ENCODE measurements around the gene CDNF. TPM values are rescaled to one million over a fixed set of nuclear protein-coding genes. Genes with fewer than 3 reads are reported as not detected.

CDNF gene
- 1 to 10 TPM in 1 of 2 donors, under 1 TPM in 1; 0.51 to 1.2 TPM for total RNA-seq
- 2.5 TPM for polyA plus RNA-seq (2013, experiment 1 of 2)
- polyA plus RNA-seq (2013, experiment 2 of 2), result 1.5 TPM
- long read RNA-seq, experiment 1, partial matches to known transcripts, result 0 of 2 reads
- long read RNA-seq, experiment 1, other reads (novel, unspliced or antisense), result 2 of 2 reads
- long read RNA-seq, experiment 2, partial matches to known transcripts, result 0 of 3 reads
- long read RNA-seq, experiment 2, other reads (novel, unspliced or antisense), result 2 of 3 reads
- long read RNA-seq, experiment 3, partial matches to known transcripts, result 0 of 1 reads
- long read RNA-seq, experiment 3, other reads (novel, unspliced or antisense), result 1 of 1 reads
- long read RNA-seq, experiment 4, partial matches to known transcripts, result 0 of 4 reads
- long read RNA-seq, experiment 4, other reads (novel, unspliced or antisense), result 3 of 4 reads

DNA sequence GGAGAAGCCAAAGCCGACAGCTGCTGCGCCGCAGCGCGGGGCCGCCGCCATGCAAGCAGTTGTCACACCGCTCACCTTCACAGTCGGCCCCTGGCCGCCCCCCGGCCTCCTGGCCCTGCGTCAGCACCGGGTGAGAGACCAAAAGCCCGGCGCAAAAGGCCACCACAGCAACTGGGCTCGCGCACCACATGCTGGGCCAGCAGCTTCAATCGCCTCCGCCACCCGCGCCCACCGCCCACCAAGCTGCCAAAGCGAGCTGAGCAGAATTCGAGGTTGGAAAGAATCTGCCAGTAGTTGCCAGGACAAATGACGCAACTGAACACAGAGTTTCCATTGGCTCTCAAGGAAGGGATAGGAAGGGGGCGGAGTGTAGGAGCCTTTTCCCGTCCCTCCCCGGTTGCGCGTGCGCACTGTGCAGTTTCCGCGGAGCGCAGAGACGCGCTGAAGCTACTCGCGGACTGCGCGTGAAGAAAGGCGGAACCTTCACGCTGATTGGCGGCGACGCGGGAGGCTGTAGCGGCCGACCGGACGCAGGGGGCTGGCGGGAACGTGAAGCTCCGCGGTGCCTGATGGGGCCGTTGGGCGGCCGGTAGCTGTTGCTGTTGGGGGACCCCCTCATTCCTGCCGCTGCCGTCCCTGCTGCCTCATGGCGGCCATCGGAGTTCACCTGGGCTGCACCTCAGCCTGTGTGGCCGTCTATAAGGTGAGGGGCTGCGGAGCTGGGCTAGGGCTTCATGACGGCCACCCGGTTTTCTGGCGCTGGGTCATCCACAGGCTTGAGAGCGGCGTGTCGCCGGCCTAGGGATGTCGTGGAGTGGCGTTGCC, at the start of gene CDNF, which contains the start of the genes HSPA14 and MSANTD7:
Gene CDNF, minus strand, starts transcription at position 281 of the 825 bp plus-strand sequence. Its CDS starts 91 bp downstream, at position 190.
Gene HSPA14, plus strand, starts transcription at position 550 of the 825 bp plus-strand sequence. Its CDS starts 97 bp downstream, at position 647.
Gene MSANTD7, plus strand, starts transcription at position 550 of the 825 bp plus-strand sequence. CDS start 3,979 bp downstream, outside the sequence.
- Mint-ChIP-seq H3K4me1 (peaks cover 19% of the 10 kb centered on the region), H3K4me3 (peak within 1 kb of the TSS; percentile 92), H3K9me3 (no peaks in the 10 kb centered on the region), H3K27ac (peak within 1 kb of the TSS; percentile 97), H3K27me3 (ENCODE audit: insufficient read depth) (no peaks in the 10 kb centered on the region), H3K36me3 (ENCODE audit: low read depth) (peaks cover 28% of the 10 kb centered on the region)
- Histone ChIP-seq H3K9me3 (ENCODE audit: control insufficient read depth, low read length) (no peaks in the 10 kb centered on the region), H3K36me3 (ENCODE audit: control insufficient read depth, insufficient read depth, low read length) (peaks cover 30% of the 10 kb centered on the region), H3K27me3 (ENCODE audit: control insufficient read depth, insufficient read depth, low read length, poor library complexity, severe bottlenecking) (no peaks in the 10 kb centered on the region), H3K9ac (ENCODE audit: extremely low read depth, low read length, poor library complexity, severe bottlenecking) (peak within 1 kb of the TSS; percentile 94), H3K27ac (ENCODE audit: low read depth, low read length) (peak within 1 kb of the TSS; percentile 95), H3K4me3 (ENCODE audit: low read length) (peak within 1 kb of the TSS; percentile 94), H3K4me1 (ENCODE audit: control insufficient read depth, insufficient read depth, low read length) (no peaks in the 10 kb centered on the region)
- DNase-seq, result peak; percentile 99
- 0% methylated on average over 37 to 72 of the region's 72 CpGs for WGBS, 2 experiments (ENCODE audit: insufficient coverage in 1 of 2, insufficient read length in 1 of 2)
- TF ChIP-seq CTCF (conservative IDR thresholded peaks at IDR 0.05), result no peak

GRCh38 chr10:14884082-14884481, 46.2 kb upstream of the CDNF start:
- H3K27me3 ChIP-seq (ENCODE audit: control insufficient read depth, insufficient read depth, low read length, poor library complexity, severe bottlenecking), result no peaks in the 10 kb centered on the region
- 96 to 100% methylated on average over 3 of the region's 3 CpGs for WGBS, 2 experiments (ENCODE audit: insufficient coverage in 1 of 2, insufficient read length in 1 of 2)
- H3K36me3 ChIP-seq (ENCODE audit: control insufficient read depth, insufficient read depth, low read length), result peaks cover 22% of the 10 kb centered on the region
- no peak for TF ChIP-seq CTCF (conservative IDR thresholded peaks at IDR 0.05)
- no peak overlapping the region for H3K27ac Mint-ChIP-seq
- H3K4me3 Mint-ChIP-seq, result no peak overlapping the region
- H3K9me3 Mint-ChIP-seq, result no peaks in the 10 kb centered on the region
- no peak overlapping the region for H3K9ac ChIP-seq (ENCODE audit: extremely low read depth, low read length, poor library complexity, severe bottlenecking)
- DNase-seq, result no peak
- peaks cover 15% of the 10 kb centered on the region for H3K4me1 Mint-ChIP-seq
- H3K4me1 ChIP-seq (ENCODE audit: control insufficient read depth, insufficient read depth, low read length), result peaks cover 5% of the 10 kb centered on the region
- H3K4me3 ChIP-seq (ENCODE audit: low read length), result no peak overlapping the region
- peaks cover 7% of the 10 kb centered on the region for H3K36me3 Mint-ChIP-seq (ENCODE audit: low read depth)
- H3K9me3 ChIP-seq (ENCODE audit: control insufficient read depth, low read length), result no peaks in the 10 kb centered on the region
- H3K27me3 Mint-ChIP-seq (ENCODE audit: insufficient read depth), result no peaks in the 10 kb centered on the region
- no peak overlapping the region for H3K27ac ChIP-seq (ENCODE audit: low read depth, low read length)

- no peaks in the 10 kb centered on the region for H3K27me3 ChIP-seq (ENCODE audit: control insufficient read depth, insufficient read depth, low read length, poor library complexity, severe bottlenecking)
- no peaks in the 10 kb centered on the region for H3K9me3 Mint-ChIP-seq
- no peaks in the 10 kb centered on the region for H3K9me3 ChIP-seq (ENCODE audit: control insufficient read depth, low read length)
- H3K4me1 Mint-ChIP-seq, result peaks cover 25% of the 10 kb centered on the region
- 47 to 58% methylated on average over 4 to 6 of the region's 7 CpGs for WGBS, 2 experiments (ENCODE audit: insufficient coverage in 1 of 2, insufficient read length in 1 of 2)
- H3K27ac Mint-ChIP-seq, result peak overlapping the region; percentile 99
- peaks cover 5% of the 10 kb centered on the region for H3K4me1 ChIP-seq (ENCODE audit: control insufficient read depth, insufficient read depth, low read length)
- TF ChIP-seq CTCF (conservative IDR thresholded peaks at IDR 0.05), result no peak
- H3K9ac ChIP-seq (ENCODE audit: extremely low read depth, low read length, poor library complexity, severe bottlenecking), result peak overlapping the region; percentile 96
- peak; percentile 53 for DNase-seq
- H3K36me3 ChIP-seq (ENCODE audit: control insufficient read depth, insufficient read depth, low read length), result peaks cover 7% of the 10 kb centered on the region
- peaks cover 7% of the 10 kb centered on the region for H3K36me3 Mint-ChIP-seq (ENCODE audit: low read depth)
- H3K27ac ChIP-seq (ENCODE audit: low read depth, low read length), result no peak overlapping the region
- peak overlapping the region; percentile 96 for H3K4me3 Mint-ChIP-seq
- no peaks in the 10 kb centered on the region for H3K27me3 Mint-ChIP-seq (ENCODE audit: insufficient read depth)
- H3K4me3 ChIP-seq (ENCODE audit: low read length), result peak overlapping the region; percentile 95
These were observed 42.4 kb upstream of the CDNF start for GRCh38 chr10:14880229-14880628.

Data from endodermal cell (in vitro differentiated cells).